PC-3 (cell line): ENCODE measurements around the gene SMIM36.

ENCODE experiments used
- CTCF ChIP-seq: fragments of 300-600 bp; sonication (generic); conservative IDR thresholded peaks from 2 replicates; pipeline ENCODE4 v1.5.1; 2017; ENCODE audit warnings: antibody characterized with exemption, low read depth, mild to moderate bottlenecking, low read length
- EZH2 ChIP-seq: fragments of 300-600 bp; sonication (generic); IDR thresholded peaks from one replicate; pipeline ENCODE4 v1.6.1; 2017; ENCODE audit warnings: antibody characterized with exemption, mild to moderate bottlenecking, low read length; ENCODE audit not compliant: unreplicated experiment

- no peak for TF ChIP-seq CTCF
- no peak for TF ChIP-seq EZH2
Measured at GRCh38 chr17:55421179-55421934, 89.9 kb downstream of the SMIM36 start, which contains the start of gene MMD.
